Erythroblast (primary cell): ENCODE results near the gene PRELP.

Source experiments
- GATA1 ChIP-seq: IDR thresholded peaks from 2 replicates; pipeline ENCODE4 v1.6.1; 2011; ENCODE audit warnings: low read depth, mild to moderate bottlenecking, control low read depth, low read length, moderate library complexity
- POLR2A ChIP-seq: IDR thresholded peaks from 2 replicates; pipeline ENCODE4 v1.6.1; 2011; ENCODE audit warnings: mild to moderate bottlenecking, low read length

GRCh38 chr1:203458078-203458477 is 17.5 kb upstream of the PRELP start:
- TF ChIP-seq POLR2A = no peak
- TF ChIP-seq GATA1 = no peak
